GM12865 (cell line): ENCODE data around the gene HP1BP3.
A peak's percentile ranks its signal among the peaks of the same experiment; 100 is the strongest.

Experiments used
- DNase-seq: peaks from one replicate; pipeline ENCODE4 v3.0.0; 2010; ENCODE audit warnings: low read depth
- H3K4me3 ChIP-seq: 2 replicates; pipeline ENCODE4 v1.5.1; 2011; ENCODE audit warnings: mild to moderate bottlenecking, low read depth, low read length, control low read depth
- TF ChIP-seq, protein P1 (sequence below): IDR thresholded peaks from 2 replicates; pipeline ENCODE4 v1.5.1; 2011; ENCODE audit warnings: low read length, control low read depth, low read depth, inconsistent platforms; ENCODE audit not compliant: insufficient read depth; ENCODE audit errors: missing control alignments

The HP1BP3 gene

GRCh38 chr1:20728371-20729154 is 58.5 kb downstream of the HP1BP3 start:
- TF ChIP-seq, protein P1, sequence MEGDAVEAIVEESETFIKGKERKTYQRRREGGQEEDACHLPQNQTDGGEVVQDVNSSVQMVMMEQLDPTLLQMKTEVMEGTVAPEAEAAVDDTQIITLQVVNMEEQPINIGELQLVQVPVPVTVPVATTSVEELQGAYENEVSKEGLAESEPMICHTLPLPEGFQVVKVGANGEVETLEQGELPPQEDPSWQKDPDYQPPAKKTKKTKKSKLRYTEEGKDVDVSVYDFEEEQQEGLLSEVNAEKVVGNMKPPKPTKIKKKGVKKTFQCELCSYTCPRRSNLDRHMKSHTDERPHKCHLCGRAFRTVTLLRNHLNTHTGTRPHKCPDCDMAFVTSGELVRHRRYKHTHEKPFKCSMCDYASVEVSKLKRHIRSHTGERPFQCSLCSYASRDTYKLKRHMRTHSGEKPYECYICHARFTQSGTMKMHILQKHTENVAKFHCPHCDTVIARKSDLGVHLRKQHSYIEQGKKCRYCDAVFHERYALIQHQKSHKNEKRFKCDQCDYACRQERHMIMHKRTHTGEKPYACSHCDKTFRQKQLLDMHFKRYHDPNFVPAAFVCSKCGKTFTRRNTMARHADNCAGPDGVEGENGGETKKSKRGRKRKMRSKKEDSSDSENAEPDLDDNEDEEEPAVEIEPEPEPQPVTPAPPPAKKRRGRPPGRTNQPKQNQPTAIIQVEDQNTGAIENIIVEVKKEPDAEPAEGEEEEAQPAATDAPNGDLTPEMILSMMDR: no peak
- no peak overlapping the region for H3K4me3 ChIP-seq
- DNase-seq: no peak

- TF ChIP-seq, protein P1: peak; percentile 4
- DNase-seq: peak; percentile 21
- H3K4me3 ChIP-seq: no peak overlapping the region
These were observed 59.3 kb downstream of the HP1BP3 start for GRCh38 chr1:20727746-20728316.

DNA sequence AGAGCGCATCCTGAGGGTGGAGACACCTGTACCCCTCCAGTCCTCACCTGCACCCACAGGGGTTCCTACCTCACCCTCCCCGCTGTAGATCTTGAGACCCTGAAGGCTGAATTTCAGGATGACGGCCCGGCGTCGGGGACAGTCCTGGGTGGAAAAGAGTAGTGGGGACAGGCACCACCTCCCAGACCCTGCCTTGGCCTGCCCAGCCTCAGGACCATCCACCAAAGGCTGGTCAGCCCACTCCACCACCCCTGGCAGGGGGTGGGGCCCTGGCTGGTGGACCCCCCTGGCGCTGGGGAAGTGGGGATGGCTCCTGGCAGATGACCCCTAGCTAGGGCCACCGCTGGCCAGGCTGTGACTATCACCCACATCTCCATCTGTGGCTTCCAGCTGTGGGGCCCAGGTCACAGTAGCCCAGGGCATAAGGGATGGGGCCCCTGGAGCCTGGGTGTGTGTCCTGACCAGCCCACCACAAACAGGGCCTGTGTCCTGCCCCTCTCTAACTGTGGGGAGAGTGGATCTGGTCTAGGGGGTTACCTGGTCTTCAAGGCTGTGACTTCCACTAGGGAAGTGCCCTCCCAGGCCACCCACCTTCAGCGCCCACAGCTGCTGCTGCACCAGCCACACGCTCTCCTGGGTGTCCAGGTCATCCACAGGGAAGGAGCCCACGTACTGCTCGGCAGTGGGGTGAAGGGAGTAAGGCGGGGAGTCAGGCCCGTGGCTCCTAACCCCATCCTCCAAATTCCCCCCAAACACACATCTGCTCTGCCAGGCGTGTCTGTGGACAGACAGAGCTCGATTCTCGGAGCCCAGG is 60.0 kb downstream of the HP1BP3 start:
- no peak for DNase-seq
- H3K4me3 ChIP-seq: no peak overlapping the region
- TF ChIP-seq, protein P1: no peak

GRCh38 chr1:20726118-20726911 is 60.8 kb downstream of the HP1BP3 start:
- DNase-seq: no peak
- H3K4me3 ChIP-seq: no peak overlapping the region
- TF ChIP-seq, protein P1: no peak

- TF ChIP-seq, protein P1: no peak
- no peak for DNase-seq
- no peak overlapping the region for H3K4me3 ChIP-seq
These were observed 61.7 kb downstream of the HP1BP3 start for GRCh38 chr1:20725189-20726117.
